ENCODE data around the gene BCAS1.

The BCAS1 gene

DNA sequence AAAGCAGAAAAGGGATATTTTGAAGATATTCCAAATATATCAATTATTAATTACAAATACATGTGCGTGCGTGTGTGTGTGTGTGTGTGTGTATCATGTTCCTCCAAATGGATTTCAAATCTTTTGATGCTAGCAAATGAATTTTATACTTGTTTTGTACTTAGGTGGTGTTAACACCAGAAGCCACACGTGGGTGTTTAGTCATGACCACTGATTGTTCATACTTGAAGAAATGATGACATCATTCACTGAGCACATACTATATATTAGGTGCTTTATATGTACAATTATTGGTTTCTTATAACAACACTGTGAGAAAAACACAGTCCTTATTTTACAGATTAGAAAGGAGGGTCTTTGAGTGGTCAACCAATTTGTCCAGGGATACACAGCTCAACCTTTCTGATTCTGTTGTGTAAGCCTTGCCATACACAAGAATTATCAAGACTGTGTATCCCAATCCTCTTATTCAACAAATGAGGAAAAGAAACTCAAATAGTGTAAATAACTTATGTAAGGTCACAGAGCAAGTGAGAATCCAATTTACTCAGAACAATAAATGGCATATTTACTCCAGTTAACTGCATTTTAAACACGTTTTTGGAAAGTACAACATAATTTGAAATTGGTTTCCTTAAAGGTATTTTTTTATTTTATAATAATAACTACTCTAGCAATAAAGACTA lies 88.5 kb downstream of the BCAS1 start:
- Histone ChIP-seq H3K9ac (ENCODE audit: low read depth, low read length) (no peak overlapping the region), H3K79me2 (ENCODE audit: insufficient read depth, low read length) (no peaks in the 10 kb centered on the region), H3K36me3 (ENCODE audit: insufficient read depth, low read length) (no peaks in the 10 kb centered on the region), H3K4me2 (ENCODE audit: insufficient read depth, low read length) (no peak overlapping the region), H3K27ac (ENCODE audit: low read length) (no peak overlapping the region), H3K9me3 (ENCODE audit: insufficient read depth, low read length, severe bottlenecking) (no peaks in the 10 kb centered on the region), H4K20me1 (ENCODE audit: insufficient read depth, low read length) (no peaks in the 10 kb centered on the region), H3K27me3 (ENCODE audit: insufficient read depth, low read length, poor library complexity) (peaks cover 18% of the 10 kb centered on the region), H3K4me1 (ENCODE audit: insufficient read depth, low read length) (no peaks in the 10 kb centered on the region), H2AFZ (ENCODE audit: low read depth, low read length) (no peak overlapping the region), H3K4me3 (ENCODE audit: low read depth in 1 of 2, low read length in 2 of 2) (no peak overlapping the region)
- ATAC-seq (ENCODE audit: insufficient read depth, low read depth), result no peak
- no peak for TF ChIP-seq EZH2 (IDR thresholded peaks at IDR 0.05; ENCODE audit: borderline replicate concordance, low read depth, low read length, severe bottlenecking)
- TF ChIP-seq, protein P1, sequence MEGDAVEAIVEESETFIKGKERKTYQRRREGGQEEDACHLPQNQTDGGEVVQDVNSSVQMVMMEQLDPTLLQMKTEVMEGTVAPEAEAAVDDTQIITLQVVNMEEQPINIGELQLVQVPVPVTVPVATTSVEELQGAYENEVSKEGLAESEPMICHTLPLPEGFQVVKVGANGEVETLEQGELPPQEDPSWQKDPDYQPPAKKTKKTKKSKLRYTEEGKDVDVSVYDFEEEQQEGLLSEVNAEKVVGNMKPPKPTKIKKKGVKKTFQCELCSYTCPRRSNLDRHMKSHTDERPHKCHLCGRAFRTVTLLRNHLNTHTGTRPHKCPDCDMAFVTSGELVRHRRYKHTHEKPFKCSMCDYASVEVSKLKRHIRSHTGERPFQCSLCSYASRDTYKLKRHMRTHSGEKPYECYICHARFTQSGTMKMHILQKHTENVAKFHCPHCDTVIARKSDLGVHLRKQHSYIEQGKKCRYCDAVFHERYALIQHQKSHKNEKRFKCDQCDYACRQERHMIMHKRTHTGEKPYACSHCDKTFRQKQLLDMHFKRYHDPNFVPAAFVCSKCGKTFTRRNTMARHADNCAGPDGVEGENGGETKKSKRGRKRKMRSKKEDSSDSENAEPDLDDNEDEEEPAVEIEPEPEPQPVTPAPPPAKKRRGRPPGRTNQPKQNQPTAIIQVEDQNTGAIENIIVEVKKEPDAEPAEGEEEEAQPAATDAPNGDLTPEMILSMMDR (IDR thresholded peaks at IDR 0.05; ENCODE audit: borderline replicate concordance, extremely low read depth, low read length, poor library complexity, severe bottlenecking), result no peak
- no peak for DNase-seq

DNA sequence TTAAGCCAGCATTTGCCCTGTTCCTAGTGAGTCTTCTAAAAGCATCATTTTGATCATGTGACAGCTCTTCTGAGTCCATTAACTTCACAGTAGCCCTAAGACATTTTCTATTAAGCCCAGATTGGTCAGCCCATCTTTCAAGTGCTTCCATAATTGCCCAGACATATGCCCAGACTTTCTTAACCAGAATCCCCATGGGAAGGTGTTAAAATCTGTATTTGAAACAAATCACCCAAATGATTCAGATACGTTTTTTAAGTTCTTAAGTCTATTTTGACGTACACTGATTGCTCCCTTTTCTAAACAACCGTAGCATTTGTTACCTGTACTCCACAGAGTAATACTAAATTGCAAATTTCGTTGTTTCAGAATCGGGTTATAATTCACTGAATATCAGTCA lies 89.3 kb downstream of the BCAS1 start:
- Histone ChIP-seq H3K27me3 (ENCODE audit: insufficient read depth, low read length, poor library complexity) (peaks cover 15% of the 10 kb centered on the region), H2AFZ (ENCODE audit: low read depth, low read length) (no peak overlapping the region), H4K20me1 (ENCODE audit: insufficient read depth, low read length) (no peaks in the 10 kb centered on the region), H3K4me1 (ENCODE audit: insufficient read depth, low read length) (no peaks in the 10 kb centered on the region), H3K4me2 (ENCODE audit: insufficient read depth, low read length) (no peak overlapping the region), H3K4me3 (ENCODE audit: low read depth in 1 of 2, low read length in 2 of 2) (no peak overlapping the region), H3K9ac (ENCODE audit: low read depth, low read length) (no peak overlapping the region), H3K36me3 (ENCODE audit: insufficient read depth, low read length) (no peaks in the 10 kb centered on the region), H3K9me3 (ENCODE audit: insufficient read depth, low read length, severe bottlenecking) (no peaks in the 10 kb centered on the region), H3K79me2 (ENCODE audit: insufficient read depth, low read length) (no peaks in the 10 kb centered on the region), H3K27ac (ENCODE audit: low read length) (no peak overlapping the region)
- no peak for DNase-seq
- no peak for ATAC-seq (ENCODE audit: insufficient read depth, low read depth)
- TF ChIP-seq EZH2 (IDR thresholded peaks at IDR 0.05; ENCODE audit: borderline replicate concordance, low read depth, low read length, severe bottlenecking), result no peak
- TF ChIP-seq, protein P1 (IDR thresholded peaks at IDR 0.05; ENCODE audit: borderline replicate concordance, extremely low read depth, low read length, poor library complexity, severe bottlenecking), result no peak

DNA sequence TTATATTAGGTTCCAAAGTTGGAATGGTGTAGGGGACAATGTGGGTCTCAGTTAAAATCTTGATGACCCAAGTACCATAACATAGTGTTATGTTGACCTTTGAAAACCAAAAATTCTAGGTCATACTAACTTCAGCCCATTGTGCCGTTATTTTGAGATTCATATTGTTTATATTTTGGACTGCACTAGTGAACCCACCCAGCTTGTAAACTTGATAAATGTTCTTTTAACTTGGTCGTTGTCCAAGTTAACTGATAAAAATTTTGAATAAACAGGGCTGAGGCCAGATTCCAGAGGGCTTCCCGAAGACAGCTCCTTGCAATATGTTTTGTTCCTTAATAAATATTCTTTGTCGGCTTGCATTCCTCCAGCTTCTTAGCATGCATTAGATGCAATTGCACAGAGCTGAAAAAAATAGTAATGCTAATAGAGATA lies 90.3 kb downstream of the BCAS1 start:
- Histone ChIP-seq H3K9me3 (ENCODE audit: insufficient read depth, low read length, severe bottlenecking) (no peaks in the 10 kb centered on the region), H3K36me3 (ENCODE audit: insufficient read depth, low read length) (no peaks in the 10 kb centered on the region), H3K4me2 (ENCODE audit: insufficient read depth, low read length) (no peak overlapping the region), H3K27ac (ENCODE audit: low read length) (no peak overlapping the region), H3K4me3 (ENCODE audit: low read depth in 1 of 2, low read length in 2 of 2) (no peak overlapping the region), H3K9ac (ENCODE audit: low read depth, low read length) (no peak overlapping the region), H2AFZ (ENCODE audit: low read depth, low read length) (no peak overlapping the region), H3K27me3 (ENCODE audit: insufficient read depth, low read length, poor library complexity) (peaks cover 12% of the 10 kb centered on the region), H3K79me2 (ENCODE audit: insufficient read depth, low read length) (no peaks in the 10 kb centered on the region), H3K4me1 (ENCODE audit: insufficient read depth, low read length) (no peaks in the 10 kb centered on the region), H4K20me1 (ENCODE audit: insufficient read depth, low read length) (no peaks in the 10 kb centered on the region)
- TF ChIP-seq, protein P1 (IDR thresholded peaks at IDR 0.05; ENCODE audit: borderline replicate concordance, extremely low read depth, low read length, poor library complexity, severe bottlenecking), result no peak
- no peak for TF ChIP-seq EZH2 (IDR thresholded peaks at IDR 0.05; ENCODE audit: borderline replicate concordance, low read depth, low read length, severe bottlenecking)
- ATAC-seq (ENCODE audit: insufficient read depth, low read depth) (no peak), DNase-seq (no peak)

Data from DND-41 (cell line).